ENCODE results near the gene LCN12.

LCN12 gene

GRCh38 chr9:136936645-136937170 lies 15.4 kb upstream of the LCN12 start:
- H3K4me3 ChIP-seq (ENCODE audit: low read depth, low read length) = no peak overlapping the region
- no peak for TF ChIP-seq CTCF (conservative IDR thresholded peaks at IDR 0.05; ENCODE audit: low read depth, low read length)
- no peak for DNase-seq (ENCODE audit: low read depth)

DNA sequence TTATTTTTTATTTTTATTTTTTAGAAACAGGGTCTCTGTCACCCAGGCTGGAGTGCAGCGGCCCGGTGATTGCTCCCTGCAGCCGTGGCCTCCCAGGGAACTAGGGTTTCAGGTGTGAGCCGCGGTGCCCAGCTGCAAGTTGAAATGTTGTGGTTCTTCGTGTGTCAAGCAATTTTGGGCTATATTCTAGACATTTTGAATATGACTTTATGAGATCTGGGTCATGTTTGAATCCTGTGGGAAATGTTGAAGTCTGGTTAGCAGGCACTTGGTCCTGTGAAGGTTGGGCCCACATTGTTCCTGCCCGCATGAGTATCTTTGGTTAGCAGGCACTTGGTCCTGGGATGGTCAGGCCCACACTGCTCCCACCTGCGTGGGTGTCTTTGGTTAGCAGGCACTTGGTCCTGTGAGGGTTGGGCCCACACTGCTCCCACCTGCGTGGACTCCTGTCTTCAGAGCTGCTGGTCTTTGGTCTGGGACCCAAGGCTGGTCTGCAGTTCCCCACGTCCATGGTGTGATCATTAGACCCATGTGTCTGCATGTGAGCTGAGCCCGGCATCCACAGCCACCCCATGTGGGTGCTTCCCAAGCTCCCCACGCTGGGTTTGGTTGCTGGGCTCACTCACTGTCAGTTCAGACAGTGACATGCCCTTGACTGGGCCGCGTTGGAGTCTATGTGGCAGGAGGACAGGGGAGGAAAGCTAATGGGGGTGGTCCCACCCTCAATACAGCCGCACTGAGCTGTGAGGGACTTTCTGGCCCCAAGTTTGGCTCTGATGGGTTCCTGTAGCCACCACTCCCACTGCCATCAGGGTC lies 14.7 kb upstream of the LCN12 start:
- TF ChIP-seq CTCF (conservative IDR thresholded peaks at IDR 0.05; ENCODE audit: low read depth, low read length) = no peak
- no peak for DNase-seq (ENCODE audit: low read depth)
- no peak overlapping the region for H3K4me3 ChIP-seq (ENCODE audit: low read depth, low read length)

- no peak for DNase-seq (ENCODE audit: low read depth)
- no peak overlapping the region for H3K4me3 ChIP-seq (ENCODE audit: low read depth, low read length)
- no peak for TF ChIP-seq CTCF (conservative IDR thresholded peaks at IDR 0.05; ENCODE audit: low read depth, low read length)
These were observed 12.6 kb upstream of the LCN12 start for GRCh38 chr9:136939431-136939995.

DNA sequence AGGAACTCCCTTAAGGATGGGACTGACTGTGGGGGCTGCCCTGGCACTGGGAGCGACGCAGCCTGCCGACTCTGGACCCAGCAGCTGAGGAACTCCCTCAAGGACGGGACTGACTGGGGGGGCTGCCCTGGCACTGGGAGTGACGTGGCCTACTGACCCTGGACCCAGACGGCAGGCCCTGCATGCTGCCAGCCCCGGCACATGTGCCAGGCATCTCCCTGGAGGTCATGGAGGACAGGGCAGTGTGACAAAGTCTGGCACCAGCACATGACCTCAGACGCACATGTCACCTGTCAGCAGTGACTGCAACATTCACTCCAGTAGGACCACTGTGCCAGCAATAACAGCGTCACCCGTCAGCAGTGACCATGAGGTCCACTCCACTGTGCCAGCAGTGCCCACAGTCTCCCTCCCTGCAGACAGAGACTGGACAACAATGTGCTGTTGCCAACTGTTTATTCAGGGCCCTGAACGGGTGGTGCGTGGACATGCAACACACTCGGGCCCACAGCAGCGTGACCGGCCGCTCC lies 12.0 kb upstream of the LCN12 start:
- no peak for TF ChIP-seq CTCF (conservative IDR thresholded peaks at IDR 0.05; ENCODE audit: low read depth, low read length)
- no peak overlapping the region for H3K4me3 ChIP-seq (ENCODE audit: low read depth, low read length)
- DNase-seq (ENCODE audit: low read depth) = no peak

GRCh38 chr9:136940526-136941230 lies 11.4 kb upstream of the LCN12 start:
- DNase-seq (ENCODE audit: low read depth) = no peak
- no peak overlapping the region for H3K4me3 ChIP-seq (ENCODE audit: low read depth, low read length)
- no peak for TF ChIP-seq CTCF (conservative IDR thresholded peaks at IDR 0.05; ENCODE audit: low read depth, low read length)

DNA sequence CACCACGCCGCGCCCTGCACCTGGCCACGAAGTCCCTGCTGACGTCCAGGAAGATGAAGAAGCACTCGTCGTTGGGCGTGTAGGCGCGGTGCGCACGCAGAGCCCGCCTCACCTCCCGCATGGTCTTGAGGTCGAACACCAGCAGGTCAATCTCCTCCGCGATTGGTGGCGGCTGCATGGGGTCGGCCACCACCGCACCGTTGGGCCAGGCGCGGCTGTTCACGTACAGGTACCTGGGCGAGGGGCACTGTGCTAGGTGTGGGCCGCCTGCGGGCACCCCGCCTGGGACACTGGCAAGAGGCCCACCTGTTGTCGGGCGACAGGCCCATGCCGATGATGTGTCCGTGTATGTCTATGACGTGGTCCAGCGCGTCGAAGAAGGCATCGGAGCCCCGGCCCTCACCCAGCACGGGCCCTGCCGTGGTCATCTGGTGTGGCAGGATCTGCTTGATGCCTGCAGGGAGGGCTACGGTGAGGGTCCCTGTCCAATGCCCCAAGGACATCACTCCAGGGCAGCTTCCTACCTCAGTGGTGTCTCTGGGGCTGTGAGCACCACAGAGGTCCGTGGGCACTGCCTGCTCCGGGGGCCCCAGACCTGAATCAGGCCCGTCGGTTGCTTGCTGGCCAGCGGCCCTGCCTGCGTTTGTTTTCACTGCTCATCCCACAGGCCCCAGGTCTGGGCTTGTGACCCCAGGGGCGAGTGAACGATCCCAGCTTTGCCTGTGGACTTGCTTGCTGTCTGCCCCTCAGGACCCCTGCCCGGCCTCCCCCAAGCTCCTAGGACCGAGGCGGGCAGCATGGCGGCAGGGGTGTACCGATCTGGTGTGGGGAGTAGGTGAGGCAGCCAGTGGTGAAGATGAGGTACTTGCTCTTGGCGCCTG lies 10.6 kb upstream of the LCN12 start:
- no peak for TF ChIP-seq CTCF (conservative IDR thresholded peaks at IDR 0.05; ENCODE audit: low read depth, low read length)
- H3K4me3 ChIP-seq (ENCODE audit: low read depth, low read length) = no peak overlapping the region
- DNase-seq (ENCODE audit: low read depth) = no peak

Data from choroid plexus epithelial cell (primary cell).